Activated CD4-positive, alpha-beta T cell treated with anti-CD3 and anti-CD28 coated beads, Interleukin-2, Interleukin-4, amounts not matched to agents 100 ng/mL and 50 ng/mL, durations not matched to agents 16 hours and 8 hours (primary cell): ENCODE measurements around the gene SRPK2.
"Not testable (repeated sequence)": the region's sequence is repeated elsewhere in the genome, so short reads cannot be mapped to it uniquely, and the experiment has no call there.

ENCODE experiments used
- DNase-seq: peaks from one replicate; pipeline ENCODE4 v3.0.0-alpha.2; 2020; ENCODE audit warnings: low spot score

SRPK2 gene

DNA sequence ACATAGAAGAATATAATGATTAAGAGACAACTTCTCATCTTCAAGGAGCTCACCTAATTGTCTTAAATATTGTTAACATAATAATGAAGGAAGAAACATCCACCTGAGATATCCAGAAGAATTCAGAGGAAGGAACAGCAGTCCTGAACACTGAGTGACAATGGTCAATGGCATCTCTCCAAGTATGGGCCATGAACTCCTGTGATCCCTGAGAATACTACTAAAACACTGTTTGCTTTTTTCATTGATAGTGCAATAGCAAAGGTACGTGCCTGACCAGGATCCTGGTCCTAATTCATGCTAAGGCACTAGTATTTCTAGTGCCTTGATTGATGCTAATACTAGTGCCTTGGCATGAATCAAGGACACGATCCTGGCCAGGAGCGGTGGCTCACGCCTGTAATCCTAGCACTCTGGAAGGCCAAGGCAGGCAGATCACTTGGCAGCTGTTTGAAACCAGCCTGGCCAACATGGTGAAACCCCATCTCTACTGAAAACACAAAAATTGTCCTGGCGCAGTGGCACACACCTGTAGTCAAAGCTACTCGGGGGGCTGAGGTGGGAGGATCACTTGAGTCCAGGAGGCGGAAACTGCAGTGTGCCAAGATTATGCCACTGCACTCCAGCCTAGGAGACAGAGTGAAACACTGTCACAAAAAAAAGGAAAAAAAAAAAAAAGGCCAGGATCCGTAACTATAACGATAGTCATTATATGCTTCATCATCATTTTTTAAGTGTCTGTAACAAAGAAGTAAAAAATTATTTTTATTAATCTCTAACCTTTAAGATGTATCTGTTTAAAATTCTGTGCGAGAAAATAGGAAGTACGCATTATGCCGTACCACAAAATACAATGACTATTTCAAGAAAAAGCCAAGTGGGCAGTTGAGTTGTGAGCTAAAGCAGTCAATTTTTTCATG lies 49.1 kb downstream of the SRPK2 start:
- DNase-seq = no peak

DNA sequence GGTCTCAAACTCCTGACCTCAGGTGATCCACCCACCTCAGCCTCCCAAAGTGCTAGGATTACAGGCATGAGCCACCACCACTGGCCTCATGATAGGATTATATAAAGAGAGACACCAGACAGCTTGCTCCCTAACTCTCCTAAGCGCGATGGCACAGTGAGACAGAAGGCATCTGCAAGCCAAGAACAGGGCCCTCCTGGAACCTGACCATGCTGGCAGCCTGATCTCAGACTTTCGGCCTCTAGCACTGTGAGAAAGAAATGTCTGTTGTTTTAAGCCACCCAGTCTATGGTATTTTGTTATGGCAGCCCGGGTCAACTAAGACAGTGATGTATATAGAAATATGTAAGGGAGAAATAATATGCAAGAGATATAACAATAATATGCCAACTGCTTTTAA lies 51.2 kb downstream of the SRPK2 start:
- no peak for DNase-seq

DNA sequence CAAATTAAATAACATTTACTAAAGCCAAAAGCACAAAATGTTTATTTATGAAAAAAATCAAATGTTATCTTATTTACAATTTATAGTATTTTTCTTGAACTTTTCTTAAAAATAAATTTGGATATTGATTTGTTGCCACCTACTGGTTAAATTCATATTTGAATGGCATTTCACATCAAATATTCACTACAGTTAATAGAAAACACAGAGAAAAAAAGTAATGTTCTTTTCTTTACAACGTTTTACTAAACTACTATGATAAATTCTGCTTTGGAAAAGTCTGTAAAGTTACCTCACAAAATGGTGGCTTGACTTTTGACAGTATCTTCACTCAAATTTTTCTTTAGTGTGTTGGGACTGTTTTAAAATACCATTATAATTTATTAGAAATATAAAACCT lies 52.7 kb downstream of the SRPK2 start:
- DNase-seq = no peak

DNA sequence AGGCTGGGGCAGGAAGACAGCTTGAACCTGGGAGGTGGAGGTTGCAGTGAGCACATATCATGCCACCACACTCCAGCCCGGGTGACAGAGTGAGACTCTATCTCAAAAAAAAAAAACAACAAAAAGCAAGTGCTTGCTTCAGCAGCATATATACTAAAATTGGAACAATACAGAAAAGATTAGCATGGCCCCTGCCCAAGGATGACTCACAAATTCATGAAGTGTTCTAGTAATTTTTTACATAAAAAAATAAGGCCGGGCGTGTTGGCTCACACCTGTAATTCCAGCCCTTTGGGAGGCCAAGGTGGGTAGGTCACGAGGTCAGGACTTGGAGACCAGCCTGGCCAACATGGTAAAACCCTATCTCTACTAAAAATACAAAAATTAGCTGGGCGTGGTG lies 56.1 kb downstream of the SRPK2 start:
- not testable (repeated sequence) for DNase-seq

DNA sequence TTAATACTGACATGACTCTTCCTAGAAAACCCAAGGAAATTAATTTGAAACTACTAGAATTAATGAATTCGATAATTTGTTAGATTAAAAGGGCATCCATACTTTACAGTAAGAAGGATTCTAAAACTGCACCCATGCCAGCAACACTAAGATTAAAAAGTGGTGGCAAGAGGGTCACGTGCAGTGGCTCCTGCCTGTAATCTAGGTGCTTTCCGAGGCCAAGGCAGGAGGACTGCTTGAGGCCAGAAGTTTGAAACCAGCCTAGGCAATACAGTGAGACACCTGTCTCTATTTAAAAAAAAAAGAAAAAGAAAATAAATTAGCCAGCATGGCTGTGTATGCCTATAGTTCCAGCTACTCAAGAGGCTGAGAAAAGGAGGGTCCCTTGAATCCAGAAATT lies 58.2 kb downstream of the SRPK2 start:
- no peak for DNase-seq

DNA sequence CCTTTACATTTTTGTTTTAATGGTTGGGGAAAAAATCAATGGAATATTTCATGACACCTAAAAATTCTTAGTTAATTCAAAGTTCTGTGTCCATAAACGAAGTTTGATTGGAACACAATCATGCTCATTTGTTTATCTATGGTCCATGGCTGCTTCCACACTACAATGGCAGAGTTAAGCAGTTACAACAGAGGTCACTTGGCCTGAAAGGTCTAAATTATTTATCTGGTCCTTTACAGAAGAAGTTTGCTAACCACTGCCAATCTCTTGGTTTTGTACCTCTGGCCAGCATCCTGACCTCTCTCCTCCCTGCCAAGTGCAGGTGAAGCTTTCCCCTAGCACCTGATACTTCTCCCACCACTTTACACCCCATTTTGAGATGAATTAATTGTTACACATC lies 61.5 kb downstream of the SRPK2 start:
- DNase-seq = no peak

DNA sequence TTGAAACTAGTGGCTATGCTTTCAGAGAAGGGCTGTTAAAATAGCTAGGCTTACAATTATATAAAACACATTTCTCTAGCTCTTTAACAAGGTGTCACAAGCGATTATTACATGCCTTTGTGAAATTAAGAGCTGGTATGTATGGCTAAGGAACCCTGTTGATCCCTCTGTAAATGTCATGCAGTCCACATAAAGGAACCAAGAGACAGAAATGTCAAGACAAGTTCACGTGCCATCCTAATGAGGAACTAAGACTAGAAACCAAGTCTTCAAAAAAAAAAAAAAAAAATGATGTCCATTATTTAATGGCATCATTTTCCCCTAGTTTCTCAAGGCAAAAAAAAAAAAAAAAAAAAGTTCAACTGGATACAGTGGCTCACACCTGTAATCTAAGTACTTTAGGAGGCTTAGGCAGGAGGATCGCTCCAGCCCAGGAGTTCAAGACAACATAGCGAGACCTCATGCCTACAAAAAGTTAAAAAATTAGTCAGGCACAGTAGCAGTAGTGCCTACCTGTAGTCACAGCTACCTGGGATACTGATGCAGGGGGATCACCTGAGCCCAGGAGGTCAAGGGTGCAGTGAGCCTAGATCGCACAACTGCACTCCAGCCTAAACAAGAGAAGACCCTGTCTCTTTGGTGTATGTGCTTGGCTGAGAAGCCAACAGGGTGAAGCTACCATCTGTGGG lies 63.4 kb downstream of the SRPK2 start:
- no peak for DNase-seq

DNA sequence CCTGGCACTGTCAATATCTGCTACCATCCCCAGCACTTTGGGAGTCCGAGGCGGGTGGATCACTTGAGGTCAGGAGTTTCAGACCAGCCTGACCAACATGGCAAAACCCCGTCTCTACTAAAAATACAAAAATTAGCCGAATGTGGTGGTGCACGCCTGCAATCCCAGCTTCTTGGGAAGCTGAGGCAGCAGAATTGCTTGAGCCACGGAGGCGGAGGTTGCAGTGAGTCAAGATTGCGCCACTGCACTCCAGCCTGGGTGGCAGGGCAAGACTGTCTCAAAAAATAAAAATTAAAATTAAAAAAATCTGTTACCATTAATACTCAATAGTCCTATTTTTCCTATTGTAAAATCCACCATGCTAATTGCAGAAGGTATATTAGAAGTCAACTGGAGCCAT lies 64.1 kb downstream of the SRPK2 start:
- DNase-seq = not testable (repeated sequence)

DNA sequence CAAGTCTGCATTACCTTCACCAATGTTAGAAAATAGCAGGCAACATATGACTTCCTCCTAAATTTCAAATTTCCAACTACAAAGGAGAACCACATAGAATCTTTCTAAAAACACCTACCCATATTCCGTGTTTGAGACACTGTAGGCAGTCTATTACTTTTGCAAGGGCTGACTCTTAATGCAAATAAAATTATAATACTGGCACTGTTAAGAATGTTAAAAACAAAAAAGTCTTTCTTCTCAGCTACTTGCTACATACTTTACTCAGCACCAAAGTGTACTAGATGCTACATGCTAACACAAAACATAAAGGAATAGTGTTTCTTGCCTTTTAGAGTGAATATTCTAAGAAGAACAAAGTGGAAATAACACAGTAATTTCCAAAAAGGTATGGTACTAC lies 65.4 kb downstream of the SRPK2 start:
- no peak for DNase-seq

DNA sequence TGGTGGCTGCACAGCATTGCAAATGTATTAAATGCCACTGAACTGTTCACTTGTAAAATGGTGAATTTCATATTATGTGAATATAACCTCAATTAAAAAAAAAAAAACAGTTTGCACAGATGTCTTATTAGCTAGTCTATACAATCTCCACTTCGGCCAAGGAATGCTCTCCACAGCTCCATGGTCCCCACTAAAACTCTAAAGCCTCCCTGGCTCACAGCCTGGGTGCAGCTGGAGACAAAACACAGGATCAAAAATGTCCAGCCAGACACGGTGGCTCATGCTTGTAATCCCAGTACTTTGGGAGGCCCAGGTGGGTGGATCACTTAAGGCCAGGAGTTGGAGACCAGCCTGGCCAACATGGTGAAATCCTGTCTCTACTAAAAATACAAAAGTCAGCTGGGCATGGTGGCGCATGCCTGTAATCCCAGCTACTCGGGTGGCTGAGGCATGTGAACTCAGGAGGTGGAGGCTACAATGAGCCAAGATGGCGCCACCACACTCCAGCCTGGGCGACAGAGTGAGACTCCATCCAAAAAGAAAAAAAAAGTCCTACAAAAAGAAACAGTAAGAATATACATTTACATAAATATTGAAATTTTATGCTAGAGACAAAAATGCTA lies 66.0 kb downstream of the SRPK2 start:
- no peak for DNase-seq

DNA sequence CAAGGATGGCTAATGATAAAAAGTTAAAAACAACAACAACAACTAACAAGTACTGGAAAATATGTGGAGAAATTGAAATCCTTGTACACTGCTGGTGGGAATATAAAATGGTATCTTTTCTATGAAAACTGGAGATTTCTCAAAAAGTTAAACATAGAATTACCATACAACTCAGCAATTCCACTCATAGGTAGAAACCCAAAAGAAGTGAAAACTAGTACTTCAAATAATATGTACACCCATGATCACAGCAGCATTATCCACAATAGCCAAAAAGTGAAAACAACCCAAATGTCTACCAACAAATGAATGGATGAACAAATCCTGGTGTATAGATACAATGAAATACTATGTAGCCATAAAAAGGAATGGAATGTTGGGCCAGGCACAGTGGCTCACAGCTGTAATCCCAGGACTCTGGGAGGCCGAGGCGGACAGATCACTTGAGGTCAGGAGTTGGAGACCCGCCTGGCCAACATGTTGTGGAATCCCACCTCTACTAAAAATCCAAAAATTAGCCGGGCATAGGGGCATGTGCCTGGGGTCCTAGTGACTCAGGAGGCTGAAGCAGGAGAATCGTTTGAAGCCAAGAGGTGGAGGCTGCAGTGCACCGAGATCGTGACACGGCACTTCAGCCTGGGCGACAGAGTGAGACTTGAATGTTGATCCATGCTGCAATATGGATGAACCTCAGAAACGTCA lies 66.8 kb downstream of the SRPK2 start:
- DNase-seq = no peak

DNA sequence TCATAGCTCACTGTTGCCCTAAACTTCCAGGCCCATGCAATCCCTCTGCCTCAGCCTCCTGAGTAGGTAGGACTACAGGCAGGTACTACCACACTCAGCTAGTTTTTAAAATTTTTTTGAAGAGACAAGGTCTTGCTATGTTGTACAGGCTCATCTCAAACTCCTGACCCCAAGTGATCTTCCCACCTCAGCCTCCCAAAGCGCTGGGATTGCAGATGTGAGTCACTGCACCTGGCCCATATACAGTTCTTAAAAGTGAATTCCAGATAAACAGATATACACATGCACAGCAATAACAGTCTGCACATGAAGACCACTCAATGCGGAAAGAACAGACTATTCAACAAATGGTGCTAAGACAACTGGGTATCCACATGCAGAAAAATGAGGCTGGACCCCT lies 67.8 kb downstream of the SRPK2 start:
- DNase-seq = no peak

DNA sequence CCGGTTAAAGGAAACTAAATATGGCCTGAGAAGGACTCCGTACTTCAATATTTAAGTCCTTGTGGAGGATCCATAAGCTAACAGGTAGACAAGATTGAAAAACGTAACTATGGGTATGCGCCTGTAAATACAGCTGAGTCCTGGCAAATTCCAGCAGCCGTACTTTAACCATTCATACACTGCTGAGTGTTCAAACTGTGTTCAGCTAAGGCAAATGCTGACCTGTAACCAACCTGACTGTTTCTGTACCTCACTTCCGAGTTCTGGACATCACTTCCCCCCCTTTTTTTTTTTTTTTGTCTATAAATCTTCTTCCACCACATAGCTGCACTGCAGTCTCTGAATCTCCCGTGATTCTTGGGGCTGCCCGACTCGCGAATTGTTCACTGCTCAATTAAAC lies 69.1 kb downstream of the SRPK2 start:
- no peak for DNase-seq

DNA sequence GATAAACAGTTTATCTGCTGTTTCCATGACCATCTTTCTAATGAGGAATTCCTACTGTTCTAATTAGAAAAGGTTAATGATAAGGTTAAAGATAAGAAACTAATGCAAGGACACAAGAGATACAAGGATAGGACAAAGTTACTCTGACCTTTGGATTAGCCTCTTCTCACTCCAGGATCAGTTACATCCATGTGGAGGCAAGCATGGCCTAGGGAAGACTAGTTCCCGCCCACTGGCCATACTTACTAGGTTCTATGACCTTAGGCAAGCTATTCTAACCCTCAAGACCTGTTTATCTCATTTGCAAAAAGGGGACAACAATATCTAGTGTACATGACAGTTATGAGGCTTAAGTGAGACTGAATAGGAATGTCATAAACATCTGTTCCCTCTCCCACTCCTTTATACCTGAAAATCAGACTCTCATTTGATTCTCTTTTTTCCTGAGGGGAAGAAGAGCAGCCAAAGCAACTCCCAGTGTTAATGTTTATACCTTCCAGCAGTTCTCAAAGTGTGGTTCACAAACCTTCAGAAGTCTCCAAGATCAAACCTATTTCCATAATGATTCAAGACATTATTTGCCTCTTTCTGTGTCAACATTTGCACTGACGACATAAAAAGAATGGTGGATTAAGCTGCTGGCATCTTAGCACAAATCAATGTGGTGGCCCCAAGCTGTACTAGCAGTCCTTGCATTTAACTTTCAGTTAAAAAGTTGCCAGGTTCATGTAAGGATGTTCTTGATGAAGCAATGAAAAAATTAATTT lies 72.0 kb downstream of the SRPK2 start:
- no peak for DNase-seq

DNA sequence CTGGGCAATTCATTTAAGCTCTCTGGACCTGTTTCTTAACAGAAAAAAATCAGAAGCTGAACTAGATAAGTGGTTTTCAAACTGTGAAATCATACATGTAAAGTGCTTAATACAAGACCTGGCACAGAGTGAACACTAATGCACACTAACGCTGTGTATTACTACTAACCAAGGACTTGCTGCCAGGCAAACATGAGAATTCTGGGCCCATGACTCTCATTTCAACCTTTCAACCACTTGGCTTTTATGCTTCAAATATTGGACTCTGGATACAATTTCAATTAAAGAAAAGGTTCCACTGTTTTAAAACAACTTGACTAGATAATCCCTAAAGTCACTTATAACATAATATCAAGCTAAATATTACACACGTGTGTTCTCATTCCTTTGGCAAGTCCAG lies 73.4 kb downstream of the SRPK2 start:
- DNase-seq = no peak

DNA sequence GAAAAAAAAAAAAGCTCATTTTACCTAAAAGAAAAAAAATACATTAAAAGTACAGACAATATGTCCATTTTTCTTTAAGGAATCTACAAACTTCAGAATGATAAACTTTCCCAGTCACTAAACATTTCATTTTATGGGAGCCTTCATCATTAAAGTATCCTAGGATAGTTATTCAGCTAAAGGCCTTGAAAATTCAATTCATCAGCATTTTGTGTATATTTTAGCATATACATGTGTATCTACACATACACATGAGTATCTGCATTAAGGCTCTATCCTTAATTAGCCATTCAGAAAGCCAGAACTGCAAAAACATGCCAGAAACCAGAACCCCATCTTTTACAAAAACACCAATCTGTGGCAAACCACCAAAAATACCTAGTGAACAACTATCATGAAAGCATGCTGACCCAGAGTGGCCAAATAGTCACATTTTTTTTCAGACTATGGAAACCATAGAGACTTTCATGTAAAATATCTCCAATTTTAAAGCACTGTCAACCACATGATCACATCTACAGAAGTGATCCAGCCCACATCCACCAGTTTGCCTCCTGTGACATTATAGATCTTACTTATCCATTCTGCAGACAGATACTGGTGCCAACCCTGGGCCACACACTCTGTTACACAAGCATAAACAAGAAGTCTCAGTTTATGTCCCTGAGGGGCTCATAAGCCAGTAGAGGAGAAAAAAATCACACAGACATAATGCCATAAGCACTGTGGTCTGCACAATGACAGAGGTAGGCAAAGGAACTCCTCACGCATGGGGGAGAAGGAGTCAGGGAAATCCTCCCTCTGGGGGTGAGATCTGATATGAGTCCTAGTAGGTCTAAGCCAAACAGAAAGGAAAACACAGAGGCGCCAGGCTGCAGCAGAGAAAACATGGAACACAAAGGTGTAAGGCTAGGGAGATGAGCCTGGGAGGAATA lies 79.2 kb downstream of the SRPK2 start:
- DNase-seq = peak; percentile 9

DNA sequence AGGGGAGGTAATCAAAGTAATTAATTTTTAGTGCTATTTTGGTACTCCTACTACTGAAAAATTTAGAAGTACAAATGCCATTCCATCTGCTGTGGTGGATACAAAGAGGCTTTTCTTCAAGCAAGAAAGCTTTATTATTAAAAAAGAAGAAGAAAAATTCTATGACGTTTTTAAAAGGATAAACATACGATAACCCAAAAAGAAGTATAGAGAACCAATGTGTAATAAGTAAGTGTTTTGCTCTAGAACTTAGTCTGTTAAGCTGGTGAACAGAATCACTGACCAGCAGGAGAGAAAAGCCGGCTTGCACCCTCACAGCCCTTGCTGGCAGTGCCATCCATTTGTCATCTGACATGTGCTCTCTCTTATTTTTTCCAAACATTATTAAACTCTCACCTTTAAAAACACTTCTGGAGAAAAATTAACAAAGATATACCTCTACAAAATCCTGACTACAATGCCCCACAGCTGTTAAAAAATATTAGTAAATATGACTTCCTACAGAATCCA lies 81.5 kb downstream of the SRPK2 start:
- DNase-seq = no peak

DNA sequence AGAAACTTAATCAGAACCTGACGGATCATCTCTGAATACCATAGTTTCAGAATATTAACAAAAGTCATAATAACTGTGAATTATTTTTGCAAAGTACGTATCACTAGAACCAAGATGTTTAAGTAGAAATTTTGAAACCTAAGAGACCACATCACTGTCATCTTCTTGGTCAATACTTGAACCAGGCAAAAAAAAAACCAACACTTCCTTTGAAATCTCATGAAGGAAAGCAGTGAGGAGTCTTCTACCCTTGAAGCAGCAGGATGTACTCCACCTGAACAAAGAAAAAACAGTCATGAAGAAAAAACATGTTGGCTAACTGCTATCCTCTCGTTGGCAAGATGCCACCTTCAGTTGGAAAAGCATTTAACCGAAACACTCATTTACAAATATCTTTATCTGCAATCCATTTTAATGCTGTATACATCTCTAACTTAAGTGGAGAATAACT lies 82.4 kb downstream of the SRPK2 start:
- peak; percentile 61 for DNase-seq

DNA sequence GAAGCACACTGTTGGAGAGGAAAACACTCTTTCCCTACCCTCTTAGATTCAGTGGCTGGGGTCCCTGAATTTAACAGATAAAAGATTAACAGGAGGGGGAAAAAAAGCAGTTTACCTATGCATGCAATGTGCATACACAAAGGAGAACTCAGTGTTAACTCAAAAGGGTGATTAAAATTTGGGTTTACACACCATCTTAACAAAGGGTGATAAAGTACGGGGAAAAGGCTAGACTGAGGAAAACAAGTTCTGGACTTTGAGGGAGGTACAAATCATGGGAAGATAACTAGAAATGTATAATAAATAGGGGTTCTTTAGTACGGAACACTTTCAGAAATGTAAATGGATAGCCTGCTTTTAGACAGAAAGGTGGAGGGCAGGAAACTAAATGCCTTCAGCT lies 83.1 kb downstream of the SRPK2 start:
- DNase-seq = no peak
